C4-2B (cell line): ENCODE measurements around the gene EPHB2.

Source experiments
- ZFX ChIP-seq: fragments of 450-650 bp; IDR thresholded peaks from 2 replicates; pipeline ENCODE4 v1.6.1; 2017
- TF ChIP-seq, protein P1 (sequence below): fragments of 450-650 bp; conservative IDR thresholded peaks from 2 replicates; pipeline ENCODE4 v1.5.1; 2017; ENCODE audit warnings: mild to moderate bottlenecking

DNA sequence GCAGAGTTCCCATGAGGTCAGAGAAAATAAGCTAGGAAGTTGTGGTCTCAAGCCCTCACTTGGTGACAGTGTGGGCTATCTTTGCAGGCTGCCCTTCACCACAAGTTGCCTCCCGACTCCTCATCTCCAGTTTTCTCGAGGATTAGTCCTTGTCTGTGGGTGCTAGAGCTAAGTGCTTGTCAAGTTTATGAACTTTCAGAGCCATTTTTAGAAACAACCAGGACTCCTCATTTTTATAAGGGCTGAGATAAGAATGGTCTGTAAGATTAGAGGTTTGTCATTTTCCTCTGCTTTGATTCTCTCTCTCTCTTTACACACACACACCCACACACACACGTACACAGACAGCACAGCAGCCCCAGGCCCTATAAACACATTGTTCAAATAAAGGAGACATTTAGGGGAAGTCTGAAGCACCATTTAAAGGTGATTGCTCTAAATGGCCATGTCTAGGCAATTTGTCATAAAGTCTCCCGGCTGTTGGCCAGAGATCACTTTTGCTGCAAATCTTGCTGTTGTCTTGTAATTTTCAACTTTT lies 134.8 kb downstream of the EPHB2 start:
- TF ChIP-seq, protein P1, sequence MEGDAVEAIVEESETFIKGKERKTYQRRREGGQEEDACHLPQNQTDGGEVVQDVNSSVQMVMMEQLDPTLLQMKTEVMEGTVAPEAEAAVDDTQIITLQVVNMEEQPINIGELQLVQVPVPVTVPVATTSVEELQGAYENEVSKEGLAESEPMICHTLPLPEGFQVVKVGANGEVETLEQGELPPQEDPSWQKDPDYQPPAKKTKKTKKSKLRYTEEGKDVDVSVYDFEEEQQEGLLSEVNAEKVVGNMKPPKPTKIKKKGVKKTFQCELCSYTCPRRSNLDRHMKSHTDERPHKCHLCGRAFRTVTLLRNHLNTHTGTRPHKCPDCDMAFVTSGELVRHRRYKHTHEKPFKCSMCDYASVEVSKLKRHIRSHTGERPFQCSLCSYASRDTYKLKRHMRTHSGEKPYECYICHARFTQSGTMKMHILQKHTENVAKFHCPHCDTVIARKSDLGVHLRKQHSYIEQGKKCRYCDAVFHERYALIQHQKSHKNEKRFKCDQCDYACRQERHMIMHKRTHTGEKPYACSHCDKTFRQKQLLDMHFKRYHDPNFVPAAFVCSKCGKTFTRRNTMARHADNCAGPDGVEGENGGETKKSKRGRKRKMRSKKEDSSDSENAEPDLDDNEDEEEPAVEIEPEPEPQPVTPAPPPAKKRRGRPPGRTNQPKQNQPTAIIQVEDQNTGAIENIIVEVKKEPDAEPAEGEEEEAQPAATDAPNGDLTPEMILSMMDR: no peak
- TF ChIP-seq ZFX: no peak
